ENCODE data around the gene CD9.
A peak's percentile ranks its signal among the peaks of the same experiment; 100 is the strongest.
"Not testable (repeated sequence)": the region's sequence is repeated elsewhere in the genome, so short reads cannot be mapped to it uniquely, and the experiment has no call there.

Gene CD9, protein sequence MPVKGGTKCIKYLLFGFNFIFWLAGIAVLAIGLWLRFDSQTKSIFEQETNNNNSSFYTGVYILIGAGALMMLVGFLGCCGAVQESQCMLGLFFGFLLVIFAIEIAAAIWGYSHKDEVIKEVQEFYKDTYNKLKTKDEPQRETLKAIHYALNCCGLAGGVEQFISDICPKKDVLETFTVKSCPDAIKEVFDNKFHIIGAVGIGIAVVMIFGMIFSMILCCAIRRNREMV

DNA sequence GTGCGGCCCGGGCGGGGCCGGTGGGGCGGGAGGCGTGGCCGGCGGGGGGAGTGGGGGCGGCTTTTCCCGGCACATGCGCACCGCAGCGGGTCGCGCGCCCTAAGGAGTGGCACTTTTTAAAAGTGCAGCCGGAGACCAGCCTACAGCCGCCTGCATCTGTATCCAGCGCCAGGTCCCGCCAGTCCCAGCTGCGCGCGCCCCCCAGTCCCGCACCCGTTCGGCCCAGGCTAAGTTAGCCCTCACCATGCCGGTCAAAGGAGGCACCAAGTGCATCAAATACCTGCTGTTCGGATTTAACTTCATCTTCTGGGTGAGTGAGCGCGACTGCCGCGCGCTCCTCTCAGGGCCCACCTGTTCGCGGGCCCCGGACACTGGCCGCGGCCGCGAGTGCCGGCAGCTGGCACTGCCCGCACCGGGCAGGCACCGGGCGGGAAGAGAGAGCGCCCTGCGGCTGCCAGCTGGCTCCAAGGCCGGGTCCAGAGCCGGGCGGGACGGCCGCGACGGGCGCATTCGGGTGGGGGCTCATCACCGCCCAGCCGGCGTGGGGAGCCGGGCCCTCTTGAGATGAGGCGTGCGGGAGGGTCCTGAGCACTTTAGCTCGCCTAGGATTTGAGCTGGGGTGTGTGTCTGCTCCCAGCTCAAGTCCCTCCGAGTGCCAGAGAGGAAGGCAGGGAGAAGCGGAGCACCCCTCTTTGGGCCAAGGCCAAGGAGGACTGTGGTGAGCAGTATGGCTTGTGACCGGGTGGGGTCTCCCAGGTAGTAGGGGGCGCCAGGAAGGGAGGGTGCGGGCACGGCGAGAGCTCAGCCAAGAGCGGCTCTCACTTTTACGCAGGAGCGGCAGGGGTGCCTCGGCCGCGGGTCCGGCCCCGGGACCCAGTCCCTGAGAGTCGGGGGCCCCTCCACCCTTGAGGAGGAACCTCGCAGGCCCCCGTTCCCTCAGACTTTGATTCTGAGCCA is at the start of gene CD9:
TSS of gene CD9 (plus strand) at position 145 of the 957 bp plus-strand sequence. CDS start at position 245, 100 bp downstream.
- DNase-seq (ENCODE audit: low read depth in 2 of 2), result peak in 1 of 2 donors; percentile 19

DNA sequence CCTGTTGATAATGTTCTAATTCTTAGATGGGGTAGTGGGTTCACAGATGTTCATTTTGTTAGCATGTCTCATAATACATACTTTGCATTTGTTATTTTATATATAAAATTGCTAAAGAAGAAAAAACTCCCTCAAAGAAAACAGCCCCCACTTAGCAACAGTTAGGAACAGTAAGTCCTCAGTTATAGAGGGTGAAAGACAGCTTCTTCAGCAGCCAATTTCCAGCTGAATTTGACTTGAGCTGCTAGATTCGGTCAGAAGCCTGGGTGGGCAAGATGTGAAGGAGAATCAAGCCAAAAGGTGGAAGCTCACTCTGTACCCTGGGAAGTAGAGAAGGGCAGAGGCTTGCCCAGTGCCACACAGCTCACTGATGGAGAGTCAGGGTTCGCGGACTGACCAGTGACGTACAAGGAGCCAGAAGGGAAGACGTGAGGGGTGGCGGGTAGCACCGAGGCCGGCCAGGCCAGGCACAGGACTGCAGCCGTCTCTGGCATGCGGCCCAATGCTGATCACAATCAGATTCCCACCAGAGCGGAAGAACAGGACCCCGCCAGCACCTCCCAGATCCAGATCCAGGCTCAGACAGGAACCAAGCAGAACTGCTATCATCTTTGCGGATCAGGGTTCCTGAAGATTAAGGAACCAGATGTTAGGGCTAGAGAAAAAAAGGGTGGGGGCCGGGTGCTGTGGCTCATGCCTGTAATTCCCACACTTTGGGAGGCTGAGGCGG is 45.3 kb upstream of the CD9 start:
- no peak for DNase-seq (ENCODE audit: low read depth in 2 of 2)

DNA sequence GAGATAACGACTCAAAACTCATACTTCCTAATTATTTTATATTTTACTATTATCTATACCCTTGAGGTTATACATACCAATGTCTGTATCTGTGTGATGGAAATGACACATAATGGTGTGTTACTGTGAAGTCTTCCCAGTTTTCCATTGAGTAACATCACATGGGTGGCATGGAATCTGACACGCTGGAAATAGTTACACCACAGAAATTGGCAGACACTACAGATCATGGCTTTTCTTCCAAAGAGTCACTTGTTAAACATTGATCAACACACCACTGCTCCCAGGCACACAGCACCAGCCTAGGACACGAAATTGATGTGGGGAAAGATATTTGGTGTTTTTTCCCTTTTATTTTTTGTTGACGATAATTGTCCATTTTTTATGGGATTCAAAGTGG is 42.7 kb upstream of the CD9 start:
- DNase-seq (ENCODE audit: low read depth in 2 of 2), result no peak

DNA sequence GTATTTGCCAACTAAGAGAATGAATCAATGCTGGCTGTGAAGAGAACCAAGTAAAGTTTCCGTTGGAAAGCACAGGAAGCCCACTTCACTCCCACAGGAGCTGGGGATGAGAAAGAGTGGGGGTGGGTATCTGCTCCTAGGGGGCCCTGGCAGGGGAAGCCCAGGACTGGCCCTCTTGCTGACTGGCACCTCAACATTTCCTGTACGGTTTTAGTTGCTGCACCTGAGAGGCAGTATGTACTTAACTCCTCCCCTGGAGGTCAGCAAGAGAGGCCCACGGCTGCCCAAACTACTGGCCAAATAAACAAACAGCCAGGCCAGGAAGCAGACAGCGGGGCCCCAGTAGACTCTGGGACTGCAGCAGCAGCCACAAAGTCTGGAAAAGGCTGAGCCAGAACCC is 41.9 kb upstream of the CD9 start:
- no peak for DNase-seq (ENCODE audit: low read depth in 2 of 2)

DNA sequence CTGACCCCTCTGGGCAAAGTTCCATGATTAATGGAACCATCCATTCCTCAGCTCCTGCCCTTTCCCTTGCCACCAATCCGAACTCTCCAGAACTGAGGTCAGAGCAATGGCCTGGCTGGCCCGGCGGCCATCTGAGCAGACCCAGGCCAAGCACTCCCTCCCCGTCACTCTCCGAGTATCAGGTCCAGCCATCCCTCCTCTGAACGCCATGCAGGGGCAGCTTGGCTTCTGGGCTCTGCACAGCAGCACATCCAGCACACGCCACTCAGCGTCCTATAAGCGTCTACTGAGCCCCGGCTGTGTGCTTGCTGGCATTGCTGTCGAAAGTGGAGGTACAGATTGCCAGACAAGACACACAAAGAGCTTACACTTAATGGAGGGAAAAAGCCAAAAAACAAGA is 41.5 kb upstream of the CD9 start:
- DNase-seq (ENCODE audit: low read depth in 2 of 2), result no peak

- DNase-seq (ENCODE audit: low read depth in 2 of 2), result not testable (repeated sequence)
Observed at GRCh38 chr12:6159166-6160011, 40.8 kb upstream of the CD9 start.

DNA sequence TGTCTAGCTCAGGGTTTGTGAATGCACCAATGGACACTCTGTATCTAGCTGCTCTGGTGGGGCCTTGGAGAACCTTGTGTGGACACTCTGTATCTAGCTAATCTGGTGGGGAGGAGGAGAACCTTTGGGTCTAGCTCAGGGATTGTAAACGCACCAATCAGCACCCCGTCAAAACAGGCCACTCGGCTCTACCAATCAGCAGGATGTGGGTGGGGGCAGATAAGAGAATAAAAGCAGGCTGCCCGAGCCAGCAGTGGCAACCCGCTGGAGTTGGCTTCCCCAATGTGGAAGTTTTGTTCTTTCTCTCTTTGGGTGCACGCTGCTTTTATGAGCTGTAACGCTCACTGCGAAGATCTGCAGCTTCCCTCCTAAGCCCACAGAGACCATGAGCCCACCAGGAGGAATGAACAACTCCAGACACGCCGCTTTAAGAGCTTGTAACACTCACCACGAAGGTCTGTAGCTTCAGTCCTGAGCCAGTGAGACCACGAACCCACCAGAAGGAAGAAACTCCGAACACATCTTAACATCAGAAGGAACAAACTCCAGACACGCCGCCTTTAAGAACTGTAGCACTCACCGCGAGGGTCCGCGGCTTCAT is 40.1 kb upstream of the CD9 start:
- not testable (repeated sequence) for DNase-seq (ENCODE audit: low read depth in 2 of 2)

DNA sequence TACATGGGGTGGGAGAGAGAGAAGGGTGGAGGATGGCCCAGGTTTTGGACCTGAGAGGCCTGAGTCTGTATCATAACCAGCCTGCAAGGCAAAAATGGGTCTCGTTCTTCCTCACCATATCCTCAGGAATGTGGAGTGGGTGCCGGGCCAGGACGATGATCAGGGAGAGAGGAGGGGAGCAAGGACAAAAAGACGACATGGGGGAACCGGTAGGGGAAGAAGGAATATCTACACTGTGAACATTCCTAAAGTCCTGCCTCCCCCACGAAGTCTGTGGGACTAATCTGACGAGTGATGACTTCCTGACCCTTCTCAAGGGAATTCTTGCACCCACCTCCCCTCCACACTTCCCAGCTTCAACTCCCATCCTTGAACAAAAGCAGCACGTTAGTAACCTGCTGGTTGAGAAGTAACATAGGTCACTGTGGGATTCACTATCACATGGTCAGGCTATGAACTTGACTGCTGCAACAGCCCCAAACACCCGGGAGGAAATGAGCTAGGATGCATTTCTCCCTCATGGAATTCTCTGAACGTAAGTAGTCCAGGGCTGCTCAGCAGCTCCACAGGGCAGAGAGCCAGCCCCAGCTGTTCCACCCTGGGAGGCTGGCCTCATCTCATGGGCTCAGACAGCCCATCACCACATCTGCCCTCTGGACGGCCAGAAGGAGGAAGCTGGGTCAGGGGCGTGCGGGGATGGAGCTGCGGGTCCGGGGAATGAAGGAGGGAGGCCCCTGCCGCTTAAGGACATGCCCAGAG is 38.9 kb upstream of the CD9 start:
- no peak for DNase-seq (ENCODE audit: low read depth in 2 of 2)

DNA sequence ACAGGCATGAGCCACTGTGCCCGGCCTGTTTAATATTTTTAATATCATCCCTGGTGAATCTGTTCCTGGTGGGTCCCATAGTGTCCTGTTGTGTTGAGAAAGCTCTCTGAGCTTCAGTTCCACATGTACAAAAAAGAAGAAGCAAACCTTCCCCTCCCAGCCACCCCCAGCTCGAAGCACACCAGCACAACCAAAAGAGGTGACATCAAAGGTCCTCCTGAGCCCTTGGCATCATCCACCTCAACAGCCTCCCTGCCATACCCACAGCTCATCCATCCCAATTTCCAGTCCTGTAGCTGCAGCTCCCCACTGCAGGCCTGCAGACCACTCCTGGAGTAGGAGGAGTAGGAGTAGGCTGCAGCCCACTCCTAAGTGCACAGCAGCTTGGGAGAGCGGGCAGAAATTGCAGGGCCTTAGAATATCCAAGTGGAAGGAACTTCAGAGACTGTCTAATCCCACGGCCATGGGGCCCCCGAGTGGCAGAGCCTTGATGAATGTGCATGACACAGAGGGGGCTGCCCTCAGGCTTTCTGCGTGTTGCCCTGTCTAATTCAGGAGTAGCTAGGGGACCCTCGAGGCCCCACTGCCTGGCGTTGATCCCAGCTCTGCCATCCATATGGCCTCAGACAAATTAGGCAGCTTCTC is 36.7 kb upstream of the CD9 start:
- DNase-seq (ENCODE audit: low read depth in 2 of 2), result no peak

- DNase-seq (ENCODE audit: low read depth in 2 of 2), result no peak
Observed at GRCh38 chr12:6165395-6165794, 34.8 kb upstream of the CD9 start.

GRCh38 chr12:6166808-6167207 is 33.4 kb upstream of the CD9 start:
- no peak for DNase-seq (ENCODE audit: low read depth in 2 of 2)

DNA sequence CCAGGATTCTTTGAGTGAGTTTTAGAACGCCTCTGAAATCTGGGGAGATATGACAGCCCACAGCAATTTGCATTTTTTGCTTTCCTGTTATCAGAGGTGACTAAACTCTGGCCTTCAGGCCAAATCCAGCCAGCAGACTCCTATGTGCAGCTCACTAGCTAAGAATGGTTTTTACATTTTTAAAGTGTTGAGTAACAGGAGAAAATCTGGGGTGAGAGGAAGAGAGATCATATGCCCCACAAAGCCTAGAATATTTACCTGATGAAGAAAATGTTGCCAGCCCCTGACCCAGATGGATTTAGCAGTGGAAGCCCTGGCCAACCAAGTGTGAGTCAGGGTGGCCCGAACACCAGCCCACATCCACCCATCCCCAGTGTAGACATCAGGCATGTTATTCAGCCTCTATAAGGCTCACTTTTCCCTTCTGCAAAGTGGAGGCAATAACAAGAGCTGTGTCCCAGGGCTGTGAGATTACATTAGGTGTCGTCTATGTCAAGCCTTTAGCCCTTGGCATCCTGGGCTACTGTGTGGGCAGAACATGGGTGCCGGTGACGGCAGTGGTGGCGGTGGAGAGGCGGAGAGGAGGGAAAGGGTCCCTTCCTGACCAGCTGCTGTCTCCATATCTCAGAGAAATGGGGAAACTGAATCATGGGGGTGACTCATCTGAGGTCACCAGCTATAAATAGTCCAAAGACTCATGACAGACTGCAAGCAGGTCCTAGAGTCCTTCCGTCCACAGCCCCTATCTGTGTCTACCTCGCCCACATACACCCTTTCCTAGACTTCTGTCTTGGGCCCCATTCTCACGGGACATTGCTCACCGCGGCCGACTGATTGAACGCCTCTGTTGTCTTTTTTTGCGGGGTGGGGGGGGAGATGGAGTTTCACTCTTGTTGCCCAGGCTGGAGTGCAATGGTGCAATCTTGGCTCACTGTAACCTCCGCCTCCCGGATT is 32.6 kb upstream of the CD9 start:
- peak; percentile 64 to 68 for DNase-seq (ENCODE audit: low read depth in 2 of 2)

DNA sequence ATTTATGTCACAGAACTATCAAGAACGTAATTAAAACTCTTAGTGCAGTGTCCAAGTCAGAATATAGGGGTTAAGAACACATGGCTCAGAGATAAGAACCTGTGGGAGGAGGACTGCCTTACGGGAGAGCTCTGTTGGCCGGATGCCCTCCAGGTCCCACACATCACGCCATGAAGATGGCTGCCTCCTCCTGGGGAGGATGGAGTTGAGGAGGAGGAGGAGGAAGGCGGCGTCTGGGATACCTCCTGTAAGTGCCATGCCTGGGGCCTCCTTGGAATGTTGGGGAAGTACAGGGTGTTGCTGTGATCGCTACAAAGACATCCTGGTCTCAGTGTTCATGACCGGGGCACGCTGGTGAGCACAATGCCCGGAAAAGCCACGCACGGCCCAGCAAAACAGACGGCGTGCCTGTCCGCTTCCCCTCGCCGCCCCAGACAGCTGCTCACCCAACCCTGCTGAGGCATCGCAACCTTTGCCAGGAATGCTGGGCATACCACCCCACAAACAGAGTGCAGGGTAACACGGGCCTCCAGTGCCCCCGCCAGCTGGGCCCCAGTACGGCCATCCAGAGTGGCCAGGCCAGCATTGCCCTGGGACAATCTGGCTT is 28.7 kb upstream of the CD9 start:
- DNase-seq (ENCODE audit: low read depth in 2 of 2), result no peak

- no peak for DNase-seq (ENCODE audit: low read depth in 2 of 2)
Observed at GRCh38 chr12:6172086-6172485, 28.1 kb upstream of the CD9 start.

GRCh38 chr12:6172862-6173261 is 27.3 kb upstream of the CD9 start:
- no peak for DNase-seq (ENCODE audit: low read depth in 2 of 2)

DNA sequence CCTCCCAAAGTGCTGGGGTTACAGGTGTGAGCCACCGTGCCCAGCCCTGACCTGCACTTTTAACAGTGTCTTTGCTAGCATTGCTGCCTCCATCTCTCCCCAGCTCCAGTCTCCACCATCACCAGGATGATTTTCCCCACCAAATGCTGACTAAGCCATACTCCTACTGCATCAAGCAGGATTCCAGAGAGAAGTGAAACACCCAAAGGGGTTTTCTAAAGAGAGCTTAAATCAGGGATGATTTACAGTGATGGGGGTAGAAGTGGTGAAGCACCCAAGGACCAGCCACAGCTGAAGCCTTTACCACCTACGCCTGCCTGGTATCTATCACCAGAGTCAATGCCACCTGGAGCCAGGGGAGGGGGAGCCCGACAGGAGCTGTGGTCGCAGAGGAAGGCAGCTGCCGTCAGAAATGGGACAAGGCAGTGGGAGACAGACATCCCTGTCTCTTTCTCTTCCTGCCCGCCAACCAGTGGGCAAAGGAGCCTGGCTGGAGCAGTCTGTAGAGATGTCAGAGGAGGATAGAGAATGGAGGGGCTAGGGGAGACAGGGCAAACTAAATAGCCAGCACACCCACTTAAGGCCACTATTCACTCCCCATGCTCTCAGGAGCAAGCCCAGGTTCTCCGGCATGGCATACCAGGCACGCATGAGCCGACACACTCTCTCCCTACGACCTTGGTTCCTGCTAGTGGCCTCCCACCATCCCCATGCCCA is 22.4 kb upstream of the CD9 start:
- no peak for DNase-seq (ENCODE audit: low read depth in 2 of 2)

DNA sequence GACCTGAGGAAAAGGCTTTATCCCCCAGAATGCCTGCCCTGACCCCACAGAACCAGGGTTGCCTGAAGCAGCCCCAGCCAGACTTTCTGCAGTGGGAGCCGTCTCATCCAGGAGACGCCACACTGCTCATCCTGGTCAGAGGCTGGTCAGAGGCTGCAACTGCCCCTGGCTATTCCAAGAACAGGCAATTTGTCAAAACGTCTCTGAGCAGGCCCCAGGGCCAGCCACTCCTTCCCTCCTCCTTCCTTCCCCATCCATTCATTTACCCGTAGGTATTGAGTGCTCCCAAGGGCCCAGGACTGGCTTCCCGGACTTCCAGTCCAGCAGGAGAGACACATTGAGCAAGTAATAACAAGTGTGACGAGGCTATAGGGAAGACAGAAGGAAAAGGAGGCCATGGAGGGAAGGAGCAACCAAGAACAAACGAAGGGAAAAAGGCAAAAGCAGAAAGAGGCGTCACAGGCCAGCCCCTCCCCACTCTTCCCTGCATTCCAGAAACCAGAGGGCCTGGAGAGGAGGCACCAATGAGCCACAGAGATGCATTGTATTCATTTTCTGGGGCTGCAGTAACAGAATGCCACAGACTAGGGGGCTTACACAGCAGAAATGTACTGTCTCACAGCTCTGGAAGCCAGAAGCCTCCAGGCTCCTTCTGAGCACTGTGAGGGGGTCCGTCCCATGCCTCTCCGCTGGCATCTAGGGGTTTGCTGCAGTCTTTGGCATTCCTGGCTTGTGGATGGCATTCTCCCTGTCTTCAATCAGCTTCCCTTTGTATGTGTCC is 21.0 kb upstream of the CD9 start:
- no peak for DNase-seq (ENCODE audit: low read depth in 2 of 2)

All from stimulated activated CD4-positive, alpha-beta T cell treated with anti-CD3 and anti-CD28 coated beads, Interleukin-15, amount 100 ng/mL, for 48 hours (primary cell).